Stimulated activated CD4-positive, alpha-beta T cell treated with anti-CD3 and anti-CD28 coated beads, TNF-alpha, amount 100 ng/mL, for 24 hours (primary cell): ENCODE data around the gene TH.
"Not testable (repeated sequence)": the region's sequence is repeated elsewhere in the genome, so short reads cannot be mapped to it uniquely, and the experiment has no call there.

Experiments
- DNase-seq, 3 experiments: peaks; one replicate each; pipeline ENCODE4 v3.0.0-alpha.2; 2020; ENCODE audit warnings: low read depth in 3 of 3

The TH gene

GRCh38 chr11:2129699-2130366 lies 41.8 kb downstream of the TH start:
- DNase-seq = no peak

- DNase-seq = no peak
Observed at GRCh38 chr11:2129308-2129698, 42.3 kb downstream of the TH start.

GRCh38 chr11:2128511-2129307 lies 42.9 kb downstream of the TH start:
- DNase-seq = no peak

- DNase-seq = no peak
Observed at GRCh38 chr11:2128130-2128510, 43.5 kb downstream of the TH start.

- no peak for DNase-seq
Observed at GRCh38 chr11:2127482-2128129, 44.0 kb downstream of the TH start.

- DNase-seq = no peak
Observed at GRCh38 chr11:2126520-2127085, 45.0 kb downstream of the TH start.

- not testable (repeated sequence) for DNase-seq
Observed at GRCh38 chr11:2124736-2125484, 46.7 kb downstream of the TH start.

GRCh38 chr11:2123628-2123960 lies 48.0 kb downstream of the TH start:
- DNase-seq = no peak

GRCh38 chr11:2122907-2123627 lies 48.5 kb downstream of the TH start:
- no peak for DNase-seq

- DNase-seq = no peak
Observed at GRCh38 chr11:2122222-2122906, 49.3 kb downstream of the TH start.

- no peak for DNase-seq
Observed at GRCh38 chr11:2121227-2122130, 50.1 kb downstream of the TH start.

GRCh38 chr11:2120359-2121100 lies 51.1 kb downstream of the TH start:
- DNase-seq = no peak

GRCh38 chr11:2118677-2119076 lies 52.9 kb downstream of the TH start:
- DNase-seq = no peak

- no peak for DNase-seq
Observed at GRCh38 chr11:2116680-2117079, 54.9 kb downstream of the TH start.

- DNase-seq = no peak
Observed at GRCh38 chr11:2115308-2115707, 56.3 kb downstream of the TH start.

- no peak for DNase-seq
Observed at GRCh38 chr11:2114430-2115241, 57.0 kb downstream of the TH start.
